Heart left ventricle (tissue), 16 donors: Measurements from ENCODE around the gene PLEKHD1. TPM values are rescaled to one million over a fixed set of nuclear protein-coding genes. Genes with fewer than 3 reads are reported as not detected.

Experiments used
- ATAC-seq, 4 donors: fragments of 200-7000 bp; cut with Tn5 transposase; one replicate each; pipeline ENCODE4 v1.9.1; 2020 to 2022; ENCODE audit warnings: moderate library complexity in 4 of 4, mild to moderate bottlenecking in 3 of 4, moderate number of reproducible peaks in 1 of 4
- DNase-seq, 5 donors: peaks; one replicate each; pipeline ENCODE4 v3.0.0-alpha.2; 2020
- H3K27ac ChIP-seq, 12 donors: fragments of 200-600 bp; sonication (generic) in 4 of 12; one replicate each; pipeline versions ENCODE4 v1.5.0 to v1.8.0; 2016 to 2022; ENCODE audit warnings: mild to moderate bottlenecking in 2 of 12
- H3K27me3 ChIP-seq, 9 donors: fragments of 200-600 bp; sonication (generic) in 2 of 9; one replicate each; pipeline versions ENCODE4 v1.5.1 to v1.8.0; 2016 to 2022; ENCODE audit warnings: mild to moderate bottlenecking in 3 of 9
- H3K36me3 ChIP-seq, 9 donors: fragments of 200-600 bp; sonication (generic) in 2 of 9; one replicate each; pipeline versions ENCODE4 v1.5.0 to v1.8.0; 2018 to 2022; ENCODE audit warnings: mild to moderate bottlenecking in 2 of 9
- H3K4me1 ChIP-seq, 12 donors: fragments of 200-600 bp; sonication (generic) in 4 of 12; one replicate each; pipeline versions ENCODE4 v1.5.0 to v1.8.0; 2016 to 2022; ENCODE audit warnings: mild to moderate bottlenecking in 3 of 12
- H3K4me3 ChIP-seq, 12 donors: fragments of 200-600 bp; sonication (generic) in 4 of 12; one replicate each; pipeline versions ENCODE4 v1.5.0 to v1.8.0; 2017 to 2022; ENCODE audit warnings: mild to moderate bottlenecking in 9 of 12, moderate library complexity in 4 of 12
- H3K9me3 ChIP-seq, 12 donors: fragments of 200-600 bp; sonication (generic) in 4 of 12; one replicate each; pipeline versions ENCODE4 v1.5.0 to v1.8.0; 2016 to 2022; ENCODE audit warnings: mild to moderate bottlenecking in 1 of 12
- CTCF ChIP-seq, 12 donors: fragments of 200-600 bp; sonication (generic) in 4 of 12; IDR thresholded peaks; one replicate each; pipeline versions ENCODE4 v1.5.0 to v1.8.0; 2018 to 2022; ENCODE audit warnings: antibody characterized with exemption in 12 of 12, mild to moderate bottlenecking in 5 of 12
- POLR2A ChIP-seq, 2 donors: fragments of 450-650 bp; IDR thresholded peaks; one replicate each; pipeline ENCODE4 v1.6.1; 2017; ENCODE audit warnings: antibody characterized with exemption in 2 of 2, mild to moderate bottlenecking in 2 of 2, moderate library complexity in 2 of 2
- WGBS, 4 donors: extraction: QIAGEN DNeasy Blood & Tissue Kit in 2 of 4; methylation state at CpG; one replicate each; pipeline versions ENCODE4 v1.1.5 to v1.1.7; 2013 to 2018; 5-methylcytosine and 5-hydroxymethylcytosine counted together
- intact Hi-C, 10 donors: fragments of 100-400 bp; cut with DNase I; formaldehyde crosslinking; loops; one replicate each; pipeline versions ENCODE4 v1.11.1 to v1.14.2; 2022
- polyA plus RNA-seq, 2 donors: library from polyadenylated mRNA; stranded (reverse); fragments of 200-250 nt; gene quantifications; one replicate each; pipeline ENCODE4 v1.2.3, GENCODE V29; 2013
- total RNA-seq, 9 donors: library from RNA; depleted of rRNA in 2 of 9; stranded (reverse); fragments of >200 nt in 2 of 9; fragmentation: NEBNext Ultra II Directional in 3 of 9; extraction: Animal tissue kit (Norgen Biotek cat#: 25700) in 3 of 9; gene quantifications; one replicate each; pipeline versions ENCODE4 v1.1.0 to v1.2.4, GENCODE V29; 2016 to 2023
- donor health status: ischemic (EF 13 %, LVEDD 7.1; RV severe dilation, severe dysfunction).
- donor health status: healthy with polysubstance abuse.
- donor health status: DM: no; HTN: yes; CAD: no.
- donor health status: DM: no; HTN: no; CAD: no.
- donor health status: ischemic (EF 25% LVEDD 6.9; RV normal size, moderate dysfunction).
- donor health status: ischemic (EF 25% LVEDD 5.7; RV mildly dilated, moderate dysfunction).
- donor health status: healthy.
- donor health status: DM: yes; HTN: yes; CAD: no.
- donor health status: ischemic (EF 35%, LVEDD 5.7; RV mildly dilated, moderate dysfunction).
- donor health status: nonischemic (EF 11% LVEDD 7.7; RV severe dilation, severe dysfunction).
- donor health status: DM: yes; HTN: yes; CAD: no.
- donor health status: PGD.
- donor health status: ischemic (EF 29% LVEDD 5.4; RV normal size, mild dysfunction).
- donor health status: nonischemic (EF 23%, LVEDD 6.1; RV moderate dilation, normal function).

Gene PLEKHD1
- total and polyA plus RNA-seq, 11 donors = 0.04 to 0.45 (median 0.12) TPM; not detected in 4

- peaks cover 5 to 47% (median 20%) of the 10 kb centered on the region in 9 donors for H3K27me3 ChIP-seq
Observed at GRCh38 chr14:69485315-69485660, 760 bp downstream of the PLEKHD1 start.

GRCh38 chr14:69485701-69486100, 1.2 kb downstream of the PLEKHD1 start:
- no peaks in the 10 kb centered on the region for H3K9me3 ChIP-seq
- no peak overlapping the region for H3K27ac ChIP-seq
- no peak overlapping the region for H3K4me3 ChIP-seq
- WGBS, 4 donors = 80 to 92% (median 82%) methylated on average over 6 of the region's 6 CpGs
- intact Hi-C loops = no loop called here
- peaks cover 5 to 47% (median 20%) of the 10 kb centered on the region in 9 donors for H3K27me3 ChIP-seq
- TF ChIP-seq CTCF (IDR thresholded peaks at IDR 0.05) (no peak), POLR2A (IDR thresholded peaks at IDR 0.05) (no peak)
- ATAC-seq (no peak), DNase-seq (no peak)
- H3K4me1 ChIP-seq = peaks cover 0 to 18% (median 13%) of the 10 kb centered on the region in 12 donors
- H3K36me3 ChIP-seq = no peaks in the 10 kb centered on the region

More at GRCh38 chr14:69485315-69485660, 760 bp downstream of the PLEKHD1 start:
- no peak overlapping the region for H3K4me3 ChIP-seq
- ATAC-seq (no peak), DNase-seq (no peak)
- no peaks in the 10 kb centered on the region for H3K9me3 ChIP-seq
- 63 to 87% (median 74%) methylated on average over 3 to 11 of the region's 11 CpGs for WGBS, 4 donors
- no peaks in the 10 kb centered on the region for H3K36me3 ChIP-seq
- TF ChIP-seq POLR2A (IDR thresholded peaks at IDR 0.05) (no peak), CTCF (IDR thresholded peaks at IDR 0.05) (no peak)
- peaks cover 0 to 18% (median 13%) of the 10 kb centered on the region in 12 donors for H3K4me1 ChIP-seq
- H3K27ac ChIP-seq = no peak overlapping the region
- intact Hi-C loops = no loop called here

GRCh38 chr14:69487226-69487625, 2.7 kb downstream of the PLEKHD1 start:
- no peak for ATAC-seq
- DNase-seq = no peak
- no peak for TF ChIP-seq POLR2A (IDR thresholded peaks at IDR 0.05)
- no peak for TF ChIP-seq CTCF (IDR thresholded peaks at IDR 0.05)
- no peak overlapping the region for H3K4me3 ChIP-seq
- WGBS, 4 donors = 90 to 95% (median 95%) methylated on average over 4 of the region's 4 CpGs
- H3K4me1 ChIP-seq = peaks cover 0 to 18% (median 13%) of the 10 kb centered on the region in 12 donors
- no peak overlapping the region for H3K27ac ChIP-seq
- intact Hi-C loops = no loop called here
- H3K9me3 ChIP-seq = no peaks in the 10 kb centered on the region
- peaks cover 5 to 45% (median 20%) of the 10 kb centered on the region in 9 donors for H3K27me3 ChIP-seq
- no peaks in the 10 kb centered on the region for H3K36me3 ChIP-seq

- no peaks in the 10 kb centered on the region for H3K9me3 ChIP-seq
- no peak overlapping the region for H3K4me3 ChIP-seq
- DNase-seq = no peak
- no peak for ATAC-seq
- peaks cover 5 to 40% (median 20%) of the 10 kb centered on the region in 9 donors for H3K27me3 ChIP-seq
- TF ChIP-seq CTCF (IDR thresholded peaks at IDR 0.05) (no peak), POLR2A (IDR thresholded peaks at IDR 0.05) (no peak)
- peaks cover 0 to 18% (median 13%) of the 10 kb centered on the region in 12 donors for H3K4me1 ChIP-seq
- intact Hi-C loops = no loop called here
- WGBS, 4 donors = 33 to 62% (median 57%) methylated on average over 4 of the region's 4 CpGs
- no peaks in the 10 kb centered on the region for H3K36me3 ChIP-seq
- H3K27ac ChIP-seq = no peak overlapping the region
Observed at GRCh38 chr14:69487771-69488170, 3.2 kb downstream of the PLEKHD1 start.
